IPS DF 6.9 (cell line): ENCODE data around the gene PANK4.

Experiments used
- DNase-seq: peaks from one replicate; pipeline ENCODE4 v3.0.0-alpha.2; 2013; ENCODE audit warnings: low read depth, low spot score
- H3K27ac ChIP-seq: one replicate; pipeline ENCODE4 v1.5.1; 2013; ENCODE audit warnings: low read length, control low read depth
- H3K27me3 ChIP-seq: 2 replicates; pipeline ENCODE4 v1.6.1; 2013; ENCODE audit warnings: mild to moderate bottlenecking, low read length; ENCODE audit not compliant: control insufficient read depth, insufficient read depth
- H3K36me3 ChIP-seq: 2 replicates; pipeline ENCODE4 v1.6.1; 2013; ENCODE audit warnings: low read length; ENCODE audit not compliant: control insufficient read depth, insufficient read depth
- H3K4me1 ChIP-seq: 2 replicates; pipeline ENCODE4 v1.6.1; 2013; ENCODE audit warnings: low read length; ENCODE audit not compliant: control insufficient read depth, insufficient read depth
- H3K4me3 ChIP-seq: 2 replicates; pipeline ENCODE4 v1.5.1; 2013; ENCODE audit warnings: mild to moderate bottlenecking, low read length
- H3K9me3 ChIP-seq: 2 replicates; pipeline ENCODE4 v1.6.1; 2013; ENCODE audit warnings: low read length, inconsistent platforms; ENCODE audit not compliant: control insufficient read depth, insufficient read depth
- WGBS: extraction: QIAGEN DNeasy Blood & Tissue Kit; methylation state at CpG from one replicate; pipeline ENCODE4 v1.1.7; 2013; ENCODE audit warnings: mixed read lengths, missing lambda C conversion rate; ENCODE audit not compliant: insufficient read length, insufficient coverage; 5-methylcytosine and 5-hydroxymethylcytosine counted together

The PANK4 gene

DNA sequence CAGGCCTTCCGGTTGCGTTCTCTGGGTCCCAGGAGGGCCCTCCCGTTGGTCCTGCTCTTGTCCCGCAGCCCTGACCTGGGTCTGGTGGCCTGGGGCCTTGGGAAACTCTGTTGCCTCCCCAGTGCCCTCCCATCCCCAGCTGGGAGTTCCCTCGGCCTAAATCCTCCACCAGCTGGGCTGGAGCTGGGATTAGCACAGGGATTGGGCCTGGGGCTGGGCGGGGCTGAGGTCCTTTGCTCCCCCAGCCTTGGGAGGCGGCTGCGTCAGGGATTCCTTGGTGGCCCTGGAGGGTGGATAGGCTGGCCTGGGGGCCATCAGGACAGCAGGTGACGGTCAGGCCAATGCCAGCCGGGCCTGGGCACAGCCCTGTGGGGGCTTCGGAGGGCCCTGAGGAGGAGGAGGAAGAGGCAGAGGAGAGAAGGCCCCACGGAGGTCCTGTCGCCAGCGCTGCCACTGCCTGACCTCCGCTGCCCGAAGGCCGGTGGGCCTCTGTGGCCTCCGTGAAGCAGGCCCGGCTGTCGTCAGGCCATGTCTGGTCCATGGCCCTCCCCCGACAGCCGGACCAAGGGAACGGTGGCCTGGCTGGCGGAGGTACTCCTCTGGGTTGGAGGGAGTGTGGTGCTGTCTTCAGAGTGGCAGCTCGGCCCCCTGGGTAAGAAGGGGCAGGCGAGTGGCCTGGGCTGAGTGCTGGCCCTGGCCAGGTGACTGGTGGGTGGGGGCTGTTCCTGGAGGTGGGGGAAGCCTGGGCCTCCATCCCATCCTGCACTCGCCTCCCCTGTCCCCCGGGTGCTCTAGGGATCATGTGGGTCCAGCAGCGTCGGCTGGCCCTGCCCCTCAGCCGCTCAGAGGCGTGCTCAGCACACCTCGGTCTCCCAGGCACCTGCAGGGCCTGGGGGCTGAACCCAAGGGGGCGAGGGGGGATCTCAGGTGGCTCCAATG, 50.1 kb downstream of the PANK4 start, which contains the start of gene PLCH2:
TSS of gene PLCH2 (plus strand) at position 229 of the 939 bp plus-strand sequence. CDS start at position 529, 300 bp downstream.
- Histone ChIP-seq H3K27me3 (no peaks in the 10 kb centered on the region), H3K9me3 (no peaks in the 10 kb centered on the region), H3K4me1 (no peaks in the 10 kb centered on the region; the same call in 1 of the 2 replicates), H3K27ac (no peak within 1 kb of the TSS), H3K4me3 (no peak within 1 kb of the TSS), H3K36me3 (no peaks in the 10 kb centered on the region)
- WGBS, result no CpG with 5 or more reads among the region's 34 CpGs
- DNase-seq, result no peak

DNA sequence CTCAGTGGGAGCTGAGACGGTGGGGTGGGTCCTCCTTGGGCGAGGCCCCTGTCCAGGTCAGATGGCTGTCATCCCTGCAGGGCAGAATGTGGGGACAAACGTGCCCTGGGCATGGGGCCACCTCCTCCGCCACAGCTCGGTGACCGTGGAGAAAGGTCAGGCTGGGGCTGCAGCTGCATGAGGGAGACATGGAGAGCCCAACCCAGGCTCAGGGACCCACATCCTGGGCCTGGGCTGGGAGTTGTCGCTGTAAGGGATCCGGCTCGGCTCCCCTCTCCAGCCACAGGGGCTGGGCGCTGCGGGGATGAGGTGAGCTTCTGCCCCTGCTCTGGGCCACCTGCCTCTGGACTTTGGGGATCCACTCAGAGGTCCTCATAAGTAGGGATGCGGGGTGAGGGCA, 50.8 kb downstream of the PANK4 start:
- DNase-seq, result no peak
- Histone ChIP-seq H3K27ac (no peak overlapping the region), H3K9me3 (no peaks in the 10 kb centered on the region), H3K27me3 (no peaks in the 10 kb centered on the region), H3K4me1 (no peaks in the 10 kb centered on the region; the same call in 1 of the 2 replicates), H3K36me3 (no peaks in the 10 kb centered on the region), H3K4me3 (no peak overlapping the region)
- no CpG with 5 or more reads among the region's 12 CpGs for WGBS

DNA sequence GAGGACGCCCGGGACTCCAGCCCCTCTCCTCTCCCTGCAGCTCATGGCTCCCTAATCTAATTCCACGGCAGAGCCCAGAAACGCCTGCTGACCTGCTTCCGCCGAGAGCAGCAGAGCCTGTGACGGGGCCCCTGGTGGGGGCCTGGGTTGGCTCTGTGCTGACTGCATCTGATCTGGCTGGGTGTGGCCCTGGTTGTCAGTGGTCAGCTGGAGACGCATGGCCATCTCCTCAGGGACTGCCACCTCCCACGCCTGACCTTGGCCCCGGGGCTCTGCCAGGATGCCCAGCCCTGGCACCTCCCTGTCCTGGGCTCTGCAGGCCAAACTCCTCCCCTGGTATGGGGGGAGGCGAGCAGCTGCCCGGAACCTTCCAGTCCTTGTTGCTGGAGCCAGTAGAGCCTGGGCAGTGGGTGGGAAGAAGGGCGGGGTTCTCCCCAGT, 51.4 kb downstream of the PANK4 start:
- no CpG with 5 or more reads among the region's 13 CpGs for WGBS
- DNase-seq, result no peak
- Histone ChIP-seq H3K4me1 (no peaks in the 10 kb centered on the region; the same call in 1 of the 2 replicates), H3K27ac (no peak overlapping the region), H3K27me3 (no peaks in the 10 kb centered on the region), H3K4me3 (no peak overlapping the region), H3K36me3 (no peaks in the 10 kb centered on the region), H3K9me3 (no peaks in the 10 kb centered on the region)

DNA sequence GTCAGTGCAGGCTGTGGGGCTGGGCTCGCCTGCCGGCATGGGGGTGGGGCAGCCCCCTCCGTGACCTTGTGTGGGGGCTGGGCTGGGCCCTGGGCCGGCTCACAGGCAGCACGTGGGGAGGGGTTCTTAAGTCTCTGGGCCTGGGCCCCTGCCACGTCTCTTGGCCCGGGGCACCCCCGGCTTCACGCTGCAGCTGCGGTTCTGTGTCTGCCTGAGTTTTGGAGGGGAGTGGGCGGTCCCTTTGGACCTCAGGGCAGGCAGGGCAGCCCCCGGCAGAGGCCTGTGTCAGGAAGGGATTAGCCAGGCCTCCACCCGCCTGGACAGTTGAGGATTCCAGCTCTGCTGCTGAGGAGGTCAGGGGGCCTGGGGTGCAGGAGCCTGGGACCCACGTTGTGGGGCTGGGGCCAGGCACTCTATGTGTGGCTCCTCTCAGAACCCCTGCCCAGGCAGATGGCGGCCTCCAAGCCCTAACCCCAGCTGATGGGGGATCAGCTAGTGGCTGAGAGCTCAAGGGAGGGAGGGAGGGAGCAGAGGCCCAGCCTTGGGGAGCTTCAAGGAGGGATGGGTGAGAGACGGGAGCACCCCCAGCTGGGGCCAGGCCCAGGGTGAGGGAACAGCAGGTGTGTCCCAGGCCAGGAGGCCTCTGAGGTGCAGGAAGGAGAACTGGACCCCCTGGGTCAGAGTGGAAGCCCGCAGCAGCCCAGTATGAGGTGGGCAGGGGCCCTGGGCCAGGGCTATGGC, 52.1 kb downstream of the PANK4 start:
- Histone ChIP-seq H3K27ac (no peak overlapping the region), H3K9me3 (no peaks in the 10 kb centered on the region), H3K36me3 (no peaks in the 10 kb centered on the region), H3K4me1 (no peaks in the 10 kb centered on the region; the same call in 1 of the 2 replicates), H3K4me3 (no peak overlapping the region), H3K27me3 (no peaks in the 10 kb centered on the region)
- no peak for DNase-seq
- no CpG with 5 or more reads among the region's 17 CpGs for WGBS

DNA sequence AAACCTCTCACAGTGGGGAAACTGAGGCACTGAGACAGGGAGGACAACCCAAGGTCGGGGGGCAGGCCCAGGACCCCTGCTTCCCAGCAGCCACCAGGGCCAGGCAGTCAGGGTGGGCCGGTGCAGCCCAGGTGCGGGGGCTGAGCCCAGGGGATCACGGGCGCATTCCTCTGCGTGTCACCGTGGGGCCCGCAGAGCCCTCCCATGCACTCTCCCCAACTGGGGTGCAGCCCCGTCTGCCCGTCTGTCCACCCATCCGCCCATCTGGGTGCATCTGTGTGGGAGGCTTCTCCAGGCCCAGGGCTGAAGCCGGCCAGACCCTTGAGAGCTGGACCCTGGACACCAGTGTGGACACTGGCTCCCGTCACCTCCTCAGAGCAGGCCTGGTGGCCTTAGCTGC, 53.2 kb downstream of the PANK4 start:
- Histone ChIP-seq H3K27me3 (no peaks in the 10 kb centered on the region), H3K36me3 (no peaks in the 10 kb centered on the region), H3K9me3 (no peaks in the 10 kb centered on the region), H3K4me3 (no peak overlapping the region), H3K27ac (no peak overlapping the region), H3K4me1 (no peaks in the 10 kb centered on the region; the same call in 1 of the 2 replicates)
- no peak for DNase-seq
- no CpG with 5 or more reads among the region's 13 CpGs for WGBS

GRCh38 chr1:2472561-2473177, 53.7 kb downstream of the PANK4 start:
- H3K27ac ChIP-seq, result no peak overlapping the region
- no peak for DNase-seq
- no peaks in the 10 kb centered on the region for H3K36me3 ChIP-seq
- no peaks in the 10 kb centered on the region for H3K9me3 ChIP-seq
- no peaks in the 10 kb centered on the region for H3K27me3 ChIP-seq
- WGBS, result no CpG with 5 or more reads among the region's 25 CpGs
- no peaks in the 10 kb centered on the region; the same call in 1 of the 2 replicates for H3K4me1 ChIP-seq
- H3K4me3 ChIP-seq, result no peak overlapping the region

DNA sequence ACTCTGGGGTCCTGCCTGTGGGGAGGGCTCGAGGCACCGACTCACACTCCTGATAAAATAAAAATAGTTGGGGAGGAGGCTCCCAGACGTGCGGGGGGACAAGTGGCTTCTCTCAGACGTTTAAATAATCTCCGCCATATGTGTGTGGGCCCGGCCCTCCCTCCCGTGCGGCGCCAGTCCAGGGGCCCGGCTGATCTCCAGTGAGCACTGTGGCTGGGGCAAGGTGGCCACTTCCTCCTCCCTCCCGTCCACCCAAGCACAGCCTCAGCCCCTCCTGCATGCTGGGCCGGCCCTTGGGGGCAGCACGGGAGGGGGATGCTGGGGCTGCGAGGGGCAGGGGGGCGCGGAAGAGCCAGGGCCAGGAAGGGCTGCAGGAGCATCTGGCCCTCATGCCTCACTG, 54.3 kb downstream of the PANK4 start:
- no CpG with 5 or more reads among the region's 17 CpGs for WGBS
- H3K4me3 ChIP-seq, result no peak overlapping the region
- no peaks in the 10 kb centered on the region for H3K9me3 ChIP-seq
- DNase-seq, result no peak
- H3K4me1 ChIP-seq, result no peaks in the 10 kb centered on the region; the same call in 1 of the 2 replicates
- H3K27ac ChIP-seq, result no peak overlapping the region
- no peaks in the 10 kb centered on the region for H3K36me3 ChIP-seq
- H3K27me3 ChIP-seq, result no peaks in the 10 kb centered on the region

GRCh38 chr1:2471587-2472001, 54.8 kb downstream of the PANK4 start:
- no peak for DNase-seq
- H3K27ac ChIP-seq, result no peak overlapping the region
- no peaks in the 10 kb centered on the region for H3K9me3 ChIP-seq
- H3K36me3 ChIP-seq, result no peaks in the 10 kb centered on the region
- peaks cover 2% of the 10 kb centered on the region for H3K4me1 ChIP-seq
- WGBS, result no CpG with 5 or more reads among the region's 15 CpGs
- no peaks in the 10 kb centered on the region for H3K27me3 ChIP-seq
- no peak overlapping the region for H3K4me3 ChIP-seq

DNA sequence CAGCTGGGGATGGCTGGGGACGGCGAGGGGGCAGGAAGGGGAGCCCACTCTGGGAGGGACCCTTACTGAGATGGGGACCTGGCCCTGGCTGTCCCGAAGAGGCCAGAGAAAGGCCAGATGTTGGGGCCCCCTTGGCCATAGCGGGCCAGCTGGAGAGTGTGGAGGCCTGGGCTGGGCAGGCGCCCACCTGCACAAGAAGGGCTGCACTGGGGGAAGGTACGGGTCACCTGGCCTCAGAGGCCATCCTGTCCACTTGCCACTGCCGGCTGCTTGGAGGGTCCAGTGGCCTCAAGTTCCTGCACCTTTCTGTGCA, 55.3 kb downstream of the PANK4 start:
- WGBS, result no CpG with 5 or more reads among the region's 7 CpGs
- H3K4me3 ChIP-seq, result no peak overlapping the region
- peaks cover 2% of the 10 kb centered on the region for H3K4me1 ChIP-seq
- no peaks in the 10 kb centered on the region for H3K27me3 ChIP-seq
- H3K9me3 ChIP-seq, result no peaks in the 10 kb centered on the region
- H3K36me3 ChIP-seq, result no peaks in the 10 kb centered on the region
- no peak for DNase-seq
- H3K27ac ChIP-seq, result no peak overlapping the region
